GM13977 (cell line): ENCODE data around the gene PID1.

Source experiments
- DNase-seq: peaks from one replicate; pipeline ENCODE4 v3.0.0; 2012; ENCODE audit warnings: low spot score
- in situ Hi-C: fragments of 300-500 bp; cut with MboI; formaldehyde crosslinking; loops from one replicate; pipeline ENCODE4 v1.12.0; 2022; ENCODE audit warnings: low sequenced_read_pairs, low pct_unique_long_range_greater_than_20kb, mixed read lengths, inconsistent platforms; ENCODE audit not compliant: unreplicated experiment
- TF ChIP-seq, protein P1 (sequence below): IDR thresholded peaks from 2 replicates; pipeline ENCODE4 v1.5.1; 2012; ENCODE audit warnings: mild to moderate bottlenecking, control low read depth; ENCODE audit not compliant: insufficient read depth; ENCODE audit errors: extremely low read depth, missing control alignments

Gene PID1

DNA sequence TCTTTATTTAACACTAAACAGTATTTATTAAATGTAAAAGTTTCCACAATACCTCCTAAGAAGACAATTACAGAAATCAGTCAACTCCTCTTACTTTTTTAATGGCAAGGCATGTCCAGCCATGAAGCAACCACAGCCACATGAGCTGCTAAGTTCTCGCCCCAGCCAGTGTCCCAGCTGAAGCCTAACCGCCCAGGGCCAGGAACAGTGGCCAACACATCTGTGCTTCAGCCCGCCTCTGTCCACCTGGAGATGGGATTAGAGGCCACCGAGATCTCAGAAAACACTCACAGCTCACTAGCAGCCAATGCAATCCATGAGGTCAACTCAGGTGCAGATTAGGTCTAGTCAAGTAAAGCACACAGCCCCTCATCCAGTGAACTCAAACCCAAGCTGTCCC, 40.2 kb downstream of the PID1 start:
- no peak for DNase-seq
- in situ Hi-C loops, result no loop called here
- TF ChIP-seq, protein P1, sequence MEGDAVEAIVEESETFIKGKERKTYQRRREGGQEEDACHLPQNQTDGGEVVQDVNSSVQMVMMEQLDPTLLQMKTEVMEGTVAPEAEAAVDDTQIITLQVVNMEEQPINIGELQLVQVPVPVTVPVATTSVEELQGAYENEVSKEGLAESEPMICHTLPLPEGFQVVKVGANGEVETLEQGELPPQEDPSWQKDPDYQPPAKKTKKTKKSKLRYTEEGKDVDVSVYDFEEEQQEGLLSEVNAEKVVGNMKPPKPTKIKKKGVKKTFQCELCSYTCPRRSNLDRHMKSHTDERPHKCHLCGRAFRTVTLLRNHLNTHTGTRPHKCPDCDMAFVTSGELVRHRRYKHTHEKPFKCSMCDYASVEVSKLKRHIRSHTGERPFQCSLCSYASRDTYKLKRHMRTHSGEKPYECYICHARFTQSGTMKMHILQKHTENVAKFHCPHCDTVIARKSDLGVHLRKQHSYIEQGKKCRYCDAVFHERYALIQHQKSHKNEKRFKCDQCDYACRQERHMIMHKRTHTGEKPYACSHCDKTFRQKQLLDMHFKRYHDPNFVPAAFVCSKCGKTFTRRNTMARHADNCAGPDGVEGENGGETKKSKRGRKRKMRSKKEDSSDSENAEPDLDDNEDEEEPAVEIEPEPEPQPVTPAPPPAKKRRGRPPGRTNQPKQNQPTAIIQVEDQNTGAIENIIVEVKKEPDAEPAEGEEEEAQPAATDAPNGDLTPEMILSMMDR, result no peak

DNA sequence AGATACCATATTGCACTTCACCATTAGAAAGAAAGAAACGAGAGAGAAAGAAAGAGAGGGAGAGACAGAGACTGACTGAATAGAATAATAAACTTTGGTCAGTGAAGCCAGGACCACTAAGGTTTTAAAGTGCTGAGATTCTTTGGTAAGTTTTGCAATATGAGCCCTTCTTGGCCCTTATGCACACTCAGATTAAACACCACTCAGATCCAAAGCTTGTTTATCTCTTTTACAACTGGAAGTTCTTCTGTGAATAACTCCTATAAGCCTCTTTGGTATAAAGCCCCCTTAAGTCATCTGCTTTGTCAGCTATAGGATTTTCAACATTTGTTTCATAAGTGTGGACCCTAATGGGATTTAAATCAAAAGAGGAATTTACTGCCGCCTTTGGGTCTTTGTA, 40.8 kb downstream of the PID1 start:
- in situ Hi-C loops, result no loop called here
- DNase-seq, result no peak
- TF ChIP-seq, protein P1, result no peak

DNA sequence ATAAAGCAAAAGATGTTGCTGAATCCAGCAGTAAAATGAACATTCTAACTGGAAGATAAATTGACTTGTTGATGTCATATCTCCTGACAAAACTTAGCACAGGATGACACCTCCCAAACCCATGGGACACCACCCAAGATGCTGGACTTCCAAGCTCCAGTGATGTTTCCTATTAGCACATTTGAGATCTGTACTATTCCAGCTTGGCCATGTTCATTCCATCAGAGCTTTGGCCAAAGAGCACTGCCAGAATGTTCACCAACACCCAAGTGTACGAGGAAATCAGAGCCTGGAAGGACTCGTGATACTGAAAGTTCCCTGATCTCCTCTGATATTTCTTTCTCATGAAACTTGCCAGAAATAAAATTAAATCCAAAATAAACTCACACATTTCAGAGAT, 44.7 kb downstream of the PID1 start:
- DNase-seq, result no peak
- TF ChIP-seq, protein P1, result no peak
- in situ Hi-C loops, result no loop called here

DNA sequence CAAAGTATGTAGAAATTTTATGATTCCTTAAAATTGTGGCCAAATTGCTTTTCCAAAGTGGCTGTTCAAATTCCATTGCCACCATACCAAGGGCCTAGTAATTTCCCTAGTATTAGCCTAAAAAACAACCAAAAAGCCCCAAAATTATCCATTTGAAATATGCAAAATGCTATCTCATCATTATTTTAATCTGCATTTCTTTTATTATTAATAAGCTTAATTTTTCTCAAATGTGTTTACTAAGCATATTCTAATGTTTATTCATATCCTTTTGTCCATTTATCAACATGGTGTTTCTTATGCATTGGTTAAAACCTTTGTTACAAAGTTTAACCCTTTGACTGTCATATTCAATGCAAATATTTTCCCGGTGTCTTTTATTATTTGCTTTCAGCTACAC, 48.0 kb downstream of the PID1 start:
- DNase-seq, result no peak
- in situ Hi-C loops, result no loop called here
- TF ChIP-seq, protein P1, result no peak

DNA sequence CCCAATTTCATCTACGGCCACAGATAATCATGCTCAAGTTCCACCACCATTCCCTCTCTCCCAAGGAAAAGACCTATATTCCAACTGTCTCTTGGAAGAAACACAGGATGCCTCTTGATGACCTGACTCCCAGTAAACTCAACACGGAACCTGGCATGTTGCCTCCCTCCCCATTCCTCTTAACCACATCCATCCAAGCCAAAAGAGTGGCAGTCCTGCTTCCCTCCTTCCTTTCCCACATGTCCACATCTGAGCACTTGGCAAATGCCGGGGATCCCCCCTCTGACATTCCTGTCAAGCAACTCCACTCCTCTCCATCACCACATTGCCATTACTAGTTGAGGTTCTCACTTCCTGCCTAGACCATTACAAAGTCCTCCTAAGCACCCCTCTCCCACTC, 49.4 kb downstream of the PID1 start:
- TF ChIP-seq, protein P1, result no peak
- in situ Hi-C loops, result no loop called here
- no peak for DNase-seq

DNA sequence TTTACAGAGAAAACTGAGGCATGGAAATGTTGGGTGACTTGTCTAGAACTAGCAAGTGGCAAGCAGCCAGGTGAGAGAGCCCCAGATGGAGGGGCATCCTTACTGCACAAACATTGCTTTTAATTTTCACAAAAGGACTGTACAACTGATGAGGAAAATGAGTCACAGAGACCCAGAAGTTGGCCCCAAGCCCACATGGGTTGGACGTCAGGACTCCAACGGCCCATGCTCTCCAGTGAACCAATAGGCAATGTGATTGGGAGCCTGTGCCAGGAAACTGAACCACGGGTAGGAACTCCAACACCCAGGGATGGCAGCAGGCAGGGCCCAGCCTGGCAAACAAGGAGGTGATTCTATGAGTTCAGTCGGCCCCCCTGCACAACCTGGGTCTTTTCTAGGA, 50.8 kb downstream of the PID1 start:
- TF ChIP-seq, protein P1, result no peak

DNA sequence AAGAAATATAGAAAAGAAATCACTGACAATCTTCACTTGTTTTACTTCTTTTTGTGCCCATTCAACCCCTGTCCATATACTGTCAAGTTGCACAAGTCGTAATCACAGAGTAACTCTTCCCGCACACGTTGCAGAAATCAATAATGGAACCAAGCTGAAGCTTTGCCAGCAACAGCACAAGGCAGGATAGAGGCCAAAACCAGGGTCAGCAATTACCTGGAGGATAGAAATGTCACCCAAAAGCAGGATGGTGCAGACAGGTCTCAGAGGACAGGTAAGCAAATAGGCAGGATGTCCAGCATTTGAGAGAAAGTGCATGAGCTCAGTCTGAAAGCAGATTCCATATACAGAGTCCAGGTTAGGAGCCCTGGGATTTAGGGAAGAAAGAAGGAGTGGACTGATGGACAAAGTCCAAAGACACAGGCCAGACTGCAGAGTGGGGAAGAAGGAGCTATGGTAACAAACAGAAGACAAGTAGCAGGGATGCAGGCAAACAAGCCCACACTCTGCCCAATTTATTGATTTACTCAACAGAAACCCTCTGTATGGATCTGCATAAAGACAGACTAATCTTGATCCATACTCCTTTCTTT, 52.7 kb downstream of the PID1 start:
- TF ChIP-seq, protein P1, result no peak
- in situ Hi-C loops, result no loop called here
- DNase-seq, result no peak

More for the DNA sequence above, 50.8 kb downstream of the PID1 start:
- no peak for DNase-seq
- in situ Hi-C loops, result no loop called here
